ENCODE results near the gene LAMTOR2. TPM values are rescaled to one million over a fixed set of nuclear protein-coding genes. Genes with fewer than 3 reads are reported as not detected.
A peak's percentile ranks its signal among the peaks of the same experiment; 100 is the strongest.

LAMTOR2 gene
- total and polyA plus RNA-seq, 2 of the 4 experiments (the other 2 are of a cell fraction), result 50.0 to 89.0 TPM

DNA sequence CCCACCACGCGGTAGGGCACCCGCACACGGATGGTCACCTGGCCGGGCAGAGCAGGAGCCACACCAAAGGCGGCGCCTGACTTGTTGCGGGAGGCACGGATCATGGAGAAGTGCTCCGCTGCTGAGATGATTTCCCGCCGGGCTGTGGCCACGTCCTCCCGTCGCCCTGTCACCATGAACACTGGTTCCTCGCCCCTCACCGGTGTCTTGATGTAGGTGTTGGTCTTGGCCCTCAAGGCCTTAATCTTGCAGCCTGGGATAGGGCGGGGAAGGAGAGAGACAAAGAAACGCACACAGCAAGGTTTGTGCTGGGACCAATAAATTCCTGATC is 22.8 kb downstream of the LAMTOR2 start:
- Histone ChIP-seq H3K4me1 (ENCODE audit: control insufficient read depth, insufficient read depth, low read length) (peaks cover 26% of the 10 kb centered on the region), H3K23ac (ENCODE audit: low read depth, low read length) (peak overlapping the region; percentile 73; the same call in 1 of the 2 replicates), H3K4me2 (ENCODE audit: low read depth, low read length) (no peak overlapping the region; the same call in 1 of the 2 replicates), H2AK9ac (replicated peaks; ENCODE audit: low read depth, low read length, poor library complexity) (peak overlapping the region; percentile 44), H2BK5ac (ENCODE audit: low read depth, low read length, poor library complexity, severe bottlenecking) (no peak overlapping the region), H2AK5ac (ENCODE audit: low read depth, low read length) (0 out of 2 replicates have a peak overlapping the region, but pooled peaks have one; percentile 14), H2BK120ac (ENCODE audit: low read depth, low read length) (no peak overlapping the region), H4K20me1 (ENCODE audit: insufficient read depth, low read length) (peaks cover 45% of the 10 kb centered on the region), H4K8ac (ENCODE audit: low read depth in 2 of 2, low read length in 2 of 2) (peak overlapping the region in 1 of 2 experiments; percentile 61; a peak in 1 of 4 replicates), H3K4ac (ENCODE audit: low read depth, low read length) (no peak overlapping the region), H2BK20ac (ENCODE audit: low read depth, low read length) (no peak overlapping the region), H4K91ac (ENCODE audit: insufficient read depth, low read depth, low read length) (no peak overlapping the region), H2BK15ac (ENCODE audit: low read depth, low read length) (no peak overlapping the region), H3K27ac (ENCODE audit: insufficient read depth, low read length) (no peak overlapping the region), H3K14ac (replicated peaks; ENCODE audit: low read depth, low read length) (no peak overlapping the region), H3K56ac (ENCODE audit: extremely low read depth, insufficient read depth, low read length) (no peak overlapping the region), H3K4me3 (ENCODE audit: insufficient read depth, low read depth, low read length) (no peak overlapping the region), H3K79me1 (ENCODE audit: low read depth in 1 of 2, low read length in 2 of 2) (peaks cover 37 to 85% of the 10 kb centered on the region in 2 experiments), H4K5ac (ENCODE audit: low read depth, low read length) (no peak overlapping the region), H3K36me3 (ENCODE audit: control insufficient read depth, insufficient read depth, low read length) (peaks cover 37% of the 10 kb centered on the region), H3K9me3 (ENCODE audit: control insufficient read depth, insufficient read depth, low read length) (no peaks in the 10 kb centered on the region), H2AFZ (replicated peaks; ENCODE audit: low read length, poor library complexity) (no peak overlapping the region), H3K9me1 (ENCODE audit: insufficient read depth, low read length) (peaks cover 17% of the 10 kb centered on the region), H3K9ac (ENCODE audit: low read depth, low read length) (no peak overlapping the region), H3K27me3 (ENCODE audit: control insufficient read depth, insufficient read depth, low read length) (no peaks in the 10 kb centered on the region), H3K18ac (ENCODE audit: low read depth, low read length) (no peak overlapping the region)
- ATAC-seq (ENCODE audit: low read depth) (no peak), DNase-seq (no peak)
- dilution Hi-C loops (cut with HindIII; ENCODE audit: low sequenced_read_pairs, unreplicated experiment) (no loop called here), in situ Hi-C loops (cut with MboI; ENCODE audit: low sequenced_read_pairs) (no loop called here), intact Hi-C loops (cut with micrococcal nuclease) (no loop called here)
- POLR2A ChIA-PET (ENCODE audit: unreplicated experiment), result no interaction called here
- CTCF ChIA-PET, result no interaction called here
- TF ChIP-seq, protein P1, sequence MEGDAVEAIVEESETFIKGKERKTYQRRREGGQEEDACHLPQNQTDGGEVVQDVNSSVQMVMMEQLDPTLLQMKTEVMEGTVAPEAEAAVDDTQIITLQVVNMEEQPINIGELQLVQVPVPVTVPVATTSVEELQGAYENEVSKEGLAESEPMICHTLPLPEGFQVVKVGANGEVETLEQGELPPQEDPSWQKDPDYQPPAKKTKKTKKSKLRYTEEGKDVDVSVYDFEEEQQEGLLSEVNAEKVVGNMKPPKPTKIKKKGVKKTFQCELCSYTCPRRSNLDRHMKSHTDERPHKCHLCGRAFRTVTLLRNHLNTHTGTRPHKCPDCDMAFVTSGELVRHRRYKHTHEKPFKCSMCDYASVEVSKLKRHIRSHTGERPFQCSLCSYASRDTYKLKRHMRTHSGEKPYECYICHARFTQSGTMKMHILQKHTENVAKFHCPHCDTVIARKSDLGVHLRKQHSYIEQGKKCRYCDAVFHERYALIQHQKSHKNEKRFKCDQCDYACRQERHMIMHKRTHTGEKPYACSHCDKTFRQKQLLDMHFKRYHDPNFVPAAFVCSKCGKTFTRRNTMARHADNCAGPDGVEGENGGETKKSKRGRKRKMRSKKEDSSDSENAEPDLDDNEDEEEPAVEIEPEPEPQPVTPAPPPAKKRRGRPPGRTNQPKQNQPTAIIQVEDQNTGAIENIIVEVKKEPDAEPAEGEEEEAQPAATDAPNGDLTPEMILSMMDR (conservative IDR thresholded peaks at IDR 0.05; ENCODE audit: low read depth, low read length), result no peak
- TF ChIP-seq CHD1 (IDR thresholded peaks at IDR 0.05; ENCODE audit: low read depth, low read length), result no peak
- no peak for TF ChIP-seq MAFK (IDR thresholded peaks at IDR 0.05; ENCODE audit: low read depth, low read length)
- no peak for TF ChIP-seq POLR2A (IDR thresholded peaks at IDR 0.05; ENCODE audit: low read depth, low read length)
- no TSS peak for BruUV-seq (replicated peaks)
- WGBS, 2 experiments (ENCODE audit: extremely low coverage in 2 of 2, insufficient read length in 1 of 2), result 83% methylated on average over 4 of the region's 19 CpGs; no CpG with 5 or more reads in 1 of the 2 experiments
